DOHH2 (cell line): ENCODE data around the gene TOR4A.
A peak's percentile ranks its signal among the peaks of the same experiment; 100 is the strongest.

ENCODE experiments used
- H3F3A ChIP-seq: fragments of 200-600 bp; sonication (generic), shearing (Covaris generic); 2 replicates; pipeline ENCODE4 v1.6.0; 2016; ENCODE audit warnings: antibody characterized with exemption, mild to moderate bottlenecking; ENCODE audit not compliant: control insufficient read depth, insufficient read depth
- H3K27ac ChIP-seq: fragments of 200-600 bp; sonication (generic); 2 replicates; pipeline ENCODE4 v1.5.1; 2014; ENCODE audit warnings: low read depth, mild to moderate bottlenecking, low read length, moderate library complexity
- H3K27me3 ChIP-seq: fragments of 200-600 bp; sonication (generic); 2 replicates; pipeline ENCODE4 v1.6.1; 2014; ENCODE audit warnings: mild to moderate bottlenecking, low read length, mixed read lengths; ENCODE audit not compliant: control insufficient read depth
- H3K36me3 ChIP-seq: fragments of 200-600 bp; sonication (generic); 2 replicates; pipeline ENCODE4 v1.6.1; 2014; ENCODE audit warnings: mild to moderate bottlenecking, low read length, moderate library complexity, mixed read lengths; ENCODE audit not compliant: control insufficient read depth
- H3K4me1 ChIP-seq: fragments of 200-600 bp; sonication (generic); 2 replicates; pipeline ENCODE4 v1.6.1; 2014; ENCODE audit warnings: mild to moderate bottlenecking, low read length, mixed read lengths; ENCODE audit not compliant: control insufficient read depth
- H3K4me2 ChIP-seq: fragments of 200-600 bp; sonication (generic); 2 replicates; pipeline ENCODE4 v1.6.0; 2014; ENCODE audit warnings: mild to moderate bottlenecking, low read length, moderate library complexity
- H3K4me3 ChIP-seq: fragments of 200-600 bp; sonication (generic); 2 replicates; pipeline ENCODE4 v1.5.1; 2014; ENCODE audit warnings: mild to moderate bottlenecking, low read length, mixed read lengths
- H3K79me2 ChIP-seq: fragments of 200-600 bp; sonication (generic); 2 replicates; pipeline ENCODE4 v1.6.1; 2014; ENCODE audit warnings: mild to moderate bottlenecking, low read length, mixed read lengths; ENCODE audit not compliant: control insufficient read depth
- H3K9me2 ChIP-seq: fragments of 200-600 bp; sonication (generic); replicated peaks from 2 replicates; pipeline ENCODE4 v1.6.1; 2014; ENCODE audit warnings: mild to moderate bottlenecking, low read length, mixed read lengths; ENCODE audit not compliant: control insufficient read depth
- H3K9me3 ChIP-seq: fragments of 200-600 bp; sonication (generic); 2 replicates; pipeline ENCODE4 v1.6.1; 2014; ENCODE audit warnings: antibody characterized with exemption, low read length, mixed read lengths; ENCODE audit not compliant: control insufficient read depth, insufficient read depth
- H4K20me1 ChIP-seq: fragments of 200-600 bp; sonication (generic); 2 replicates; pipeline ENCODE4 v1.6.0; 2014; ENCODE audit warnings: low read depth, mild to moderate bottlenecking, antibody characterized with exemption, low read length, moderate library complexity; ENCODE audit not compliant: control insufficient read depth, insufficient read depth
- CTCF ChIP-seq: fragments of 200-600 bp; sonication (generic); IDR thresholded peaks from one replicate; pipeline ENCODE4 v1.5.1; 2014; ENCODE audit warnings: antibody characterized with exemption, mild to moderate bottlenecking, low read depth, low read length; ENCODE audit not compliant: poor library complexity, severe bottlenecking
- EZH2phosphoT487 ChIP-seq: fragments of 200-600 bp; sonication (generic); IDR thresholded peaks from 2 replicates; pipeline ENCODE4 v1.6.1; 2017; ENCODE audit warnings: borderline replicate concordance, mild to moderate bottlenecking, antibody characterized with exemption, low read length, moderate library complexity, mixed read lengths

TOR4A gene

GRCh38 chr9:137313326-137313936 lies 35.9 kb downstream of the TOR4A start:
- no peaks in the 10 kb centered on the region for H3K9me3 ChIP-seq
- H3K4me3 ChIP-seq = no peak overlapping the region
- no peaks in the 10 kb centered on the region for H3K79me2 ChIP-seq
- H3K4me2 ChIP-seq = no peak overlapping the region
- H3K4me1 ChIP-seq = peaks cover 29% of the 10 kb centered on the region
- no peak for TF ChIP-seq CTCF
- TF ChIP-seq EZH2phosphoT487 = no peak
- no peaks in the 10 kb centered on the region; the same call in 1 of the 2 replicates for H3F3A ChIP-seq
- H3K27me3 ChIP-seq = no peaks in the 10 kb centered on the region
- H3K36me3 ChIP-seq = no peaks in the 10 kb centered on the region
- H4K20me1 ChIP-seq = no peaks in the 10 kb centered on the region
- no peaks in the 10 kb centered on the region for H3K9me2 ChIP-seq
- H3K27ac ChIP-seq = no peak overlapping the region

GRCh38 chr9:137313956-137314560 lies 36.5 kb downstream of the TOR4A start:
- Histone ChIP-seq H3K4me1 (peaks cover 29% of the 10 kb centered on the region), H3K36me3 (no peaks in the 10 kb centered on the region), H3K79me2 (no peaks in the 10 kb centered on the region), H3K4me2 (no peak overlapping the region), H3F3A (no peaks in the 10 kb centered on the region; the same call in 1 of the 2 replicates), H3K27me3 (no peaks in the 10 kb centered on the region), H4K20me1 (no peaks in the 10 kb centered on the region), H3K9me2 (no peaks in the 10 kb centered on the region), H3K27ac (no peak overlapping the region), H3K4me3 (no peak overlapping the region), H3K9me3 (no peaks in the 10 kb centered on the region)
- TF ChIP-seq CTCF = no peak
- no peak for TF ChIP-seq EZH2phosphoT487

GRCh38 chr9:137314561-137315560 lies 37.3 kb downstream of the TOR4A start:
- Histone ChIP-seq H3K9me3 (no peaks in the 10 kb centered on the region), H3K36me3 (no peaks in the 10 kb centered on the region), H4K20me1 (no peaks in the 10 kb centered on the region), H3K9me2 (no peaks in the 10 kb centered on the region), H3F3A (no peaks in the 10 kb centered on the region; the same call in 1 of the 2 replicates), H3K4me2 (peak overlapping the region; percentile 74; the same call in 1 of the 2 replicates), H3K4me1 (peaks cover 32% of the 10 kb centered on the region), H3K27ac (no peak overlapping the region), H3K27me3 (no peaks in the 10 kb centered on the region), H3K79me2 (no peaks in the 10 kb centered on the region), H3K4me3 (no peak overlapping the region)
- TF ChIP-seq EZH2phosphoT487 (no peak), CTCF (no peak)
